ENCODE measurements around the gene SARM1.

- TF ChIP-seq CTCF (IDR thresholded peaks at IDR 0.05) (no peak), POLR2A (IDR thresholded peaks at IDR 0.05) (no peak), EP300 (IDR thresholded peaks at IDR 0.05) (no peak)
Measured at GRCh38 chr17:28346199-28346580, 25.3 kb upstream of the SARM1 start.
